NCI-H146 (cell line): ENCODE data around the gene VEPH1.
"Not testable (repeated sequence)": the region's sequence is repeated elsewhere in the genome, so short reads cannot be mapped to it uniquely, and the experiment has no call there.

Experiments
- DNase-seq: peaks from one replicate; lab custom pipeline; 2025; lab: John Stamatoyannopoulos, UW

Gene VEPH1

DNA sequence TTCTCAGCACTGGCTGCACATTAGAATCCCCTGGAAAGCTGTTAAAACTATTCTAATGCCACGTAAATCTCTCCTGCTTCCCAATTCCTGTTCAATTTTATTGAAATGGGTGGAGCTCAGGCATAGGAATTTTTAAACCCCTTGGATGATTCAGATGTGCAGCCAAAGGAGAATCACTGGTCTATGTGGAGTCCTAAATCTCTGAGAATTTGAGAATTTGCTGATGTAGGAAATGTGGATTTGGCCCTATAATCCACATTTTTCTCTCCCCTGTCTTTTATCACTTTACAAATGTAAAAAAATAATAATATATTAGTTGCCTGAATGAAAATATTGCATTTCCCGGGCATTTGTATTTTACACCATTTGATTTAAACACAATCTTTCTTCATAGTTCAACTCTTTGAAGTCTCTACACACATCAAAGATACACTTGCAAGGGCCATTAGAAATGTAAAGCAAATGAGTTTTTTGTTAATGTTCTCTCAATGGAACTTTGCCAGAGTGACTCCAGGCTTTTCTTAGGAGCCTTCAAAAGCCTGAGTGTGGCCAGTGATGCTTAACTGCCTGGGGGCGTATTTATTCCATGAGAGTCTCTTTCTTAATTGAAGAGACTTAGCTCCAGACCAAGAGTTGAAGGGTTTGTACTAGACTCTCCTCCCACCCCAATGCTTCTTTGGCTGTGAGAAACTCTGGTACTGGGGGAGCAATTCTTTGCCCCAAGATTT lies 115.3 kb downstream of the VEPH1 start:
- no peak for DNase-seq

- DNase-seq, result no peak
Measured at GRCh38 chr3:157384491-157384890, 118.7 kb downstream of the VEPH1 start.

DNA sequence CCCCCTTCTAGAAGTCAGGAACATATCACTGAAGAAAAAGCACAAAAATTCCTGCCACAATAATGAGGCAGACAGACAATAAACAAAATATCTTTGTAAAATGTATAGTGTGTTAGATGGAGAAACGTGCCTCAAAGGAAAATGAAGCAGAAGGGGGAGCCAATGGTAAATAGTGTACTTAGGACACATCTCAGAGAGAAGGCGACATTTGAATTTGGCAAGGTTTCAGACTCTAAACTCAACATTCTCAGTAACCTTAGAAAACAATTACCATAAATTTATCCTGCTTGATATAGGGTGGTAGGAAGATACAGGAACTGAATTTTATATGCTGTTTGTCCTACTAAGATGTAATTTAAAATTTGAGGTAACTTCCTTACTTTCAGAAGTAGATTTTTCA lies 119.2 kb downstream of the VEPH1 start:
- no peak for DNase-seq

DNA sequence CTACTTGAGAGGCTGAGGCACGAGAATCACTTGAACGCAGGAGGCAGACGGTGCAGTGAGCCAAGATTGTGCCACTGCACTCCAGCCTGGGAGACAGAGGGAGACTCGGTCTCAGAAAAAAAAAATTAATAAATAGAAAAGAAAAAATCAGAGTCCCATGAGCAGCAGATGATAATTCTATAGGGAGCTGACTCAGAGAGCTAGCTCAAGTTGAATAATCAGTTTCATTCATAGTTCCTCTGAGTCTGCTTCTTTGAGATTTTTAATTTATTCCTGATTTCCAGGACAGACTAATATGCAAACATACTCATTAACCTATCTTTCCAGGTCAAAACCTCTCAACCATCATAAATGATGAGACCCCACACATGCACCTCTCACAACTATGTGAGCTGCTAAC lies 121.6 kb downstream of the VEPH1 start:
- no peak for DNase-seq

- DNase-seq, result no peak
Measured at GRCh38 chr3:157379525-157380140, 123.6 kb downstream of the VEPH1 start.

DNA sequence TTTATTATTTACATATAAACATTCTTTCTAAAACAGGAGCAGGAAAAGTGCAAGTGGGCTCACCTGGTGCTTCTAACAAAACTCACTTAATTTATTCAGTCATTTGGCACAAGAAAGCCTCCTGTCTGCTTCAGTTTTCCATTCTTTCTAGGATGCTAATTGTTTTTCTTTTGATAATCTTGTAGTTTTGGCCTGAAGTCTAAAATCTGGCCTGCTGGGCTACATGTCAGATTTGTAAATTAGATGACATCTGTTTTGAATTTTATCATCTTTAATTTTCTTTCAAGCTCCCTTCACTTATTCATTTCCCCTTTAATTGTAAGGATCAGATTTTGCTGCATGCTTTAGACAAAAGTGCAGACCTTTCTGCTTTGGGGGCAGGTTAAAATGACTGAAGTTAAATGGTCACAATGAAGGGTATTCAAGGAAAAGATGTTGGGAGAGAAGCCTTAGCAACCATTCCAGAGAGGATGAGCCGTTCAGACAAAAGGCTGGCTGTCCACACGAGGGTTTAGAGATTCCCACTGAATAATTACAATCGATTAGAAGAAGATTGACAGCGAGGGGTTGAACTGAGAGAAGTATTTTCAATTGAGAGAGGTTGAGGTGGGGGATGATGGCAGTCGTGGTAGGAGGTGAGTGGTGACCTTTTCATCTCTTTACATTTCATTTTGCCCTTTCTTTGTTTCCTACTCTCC lies 126.5 kb downstream of the VEPH1 start:
- DNase-seq, result no peak

DNA sequence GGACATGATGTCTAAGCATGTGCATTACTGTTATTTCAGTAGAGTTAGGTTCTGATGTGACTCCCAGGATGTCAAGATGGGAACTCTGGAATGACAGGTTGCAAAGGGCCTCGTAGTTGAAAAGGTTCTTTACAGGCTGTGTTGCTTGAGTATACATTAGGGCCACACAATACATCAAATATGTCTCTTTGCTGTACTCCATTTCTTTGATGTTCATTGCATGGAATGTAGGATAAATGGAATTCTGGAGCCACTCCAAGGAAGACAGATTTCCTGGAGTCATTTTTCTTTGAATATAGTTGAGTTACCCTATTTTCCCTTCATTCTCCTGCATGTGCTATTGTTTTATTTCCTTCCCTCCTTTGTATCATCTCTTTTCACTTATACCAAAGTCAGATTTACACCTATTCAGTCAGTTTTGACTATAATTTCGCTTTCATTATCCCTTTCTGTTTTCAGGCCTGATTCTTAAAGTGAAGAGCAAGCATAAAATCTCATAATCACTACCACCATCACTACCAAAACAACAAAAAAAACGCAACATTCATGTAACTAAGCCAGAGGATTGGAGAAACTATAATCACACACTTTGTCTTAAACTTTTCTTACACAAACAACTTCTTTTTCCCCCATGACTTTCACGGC lies 127.8 kb downstream of the VEPH1 start:
- DNase-seq, result no peak

DNA sequence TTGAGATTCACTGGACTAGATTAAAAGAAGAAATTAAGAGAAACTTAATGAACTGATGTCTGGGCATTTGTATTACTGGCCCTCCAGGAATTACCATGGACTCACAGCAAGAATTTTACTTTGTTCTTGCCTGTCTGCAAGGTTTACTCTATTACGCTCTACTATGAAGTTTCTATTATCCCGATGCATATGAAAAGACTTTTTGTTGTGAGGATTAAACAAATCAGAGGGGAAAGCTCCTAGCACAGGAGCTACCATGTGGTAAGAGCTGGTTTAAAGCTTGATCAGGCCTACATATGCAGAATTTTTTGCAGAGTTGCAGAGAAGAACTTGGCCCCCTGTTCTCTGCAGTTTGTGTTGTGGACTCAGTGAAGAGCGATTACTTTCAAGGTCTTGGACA lies 128.3 kb downstream of the VEPH1 start:
- DNase-seq, result no peak

DNA sequence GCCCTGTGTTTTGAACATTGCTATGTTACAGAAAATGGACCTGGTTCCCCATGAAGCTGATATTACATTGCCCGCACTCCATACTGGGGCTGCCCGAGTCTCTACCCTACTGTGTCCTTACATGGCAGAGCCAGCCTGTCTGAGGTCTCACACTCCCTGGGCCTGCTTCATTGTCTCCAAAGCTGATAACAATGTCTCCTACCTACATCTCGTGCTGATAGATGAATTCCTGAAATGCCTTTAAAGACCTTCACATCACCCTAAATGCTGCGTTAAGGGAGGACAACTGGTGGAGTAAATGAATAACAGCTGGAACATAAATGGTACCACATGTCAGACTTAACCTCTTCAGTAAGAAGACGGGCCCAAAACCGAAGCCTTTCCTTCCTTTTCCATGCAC lies 129.4 kb downstream of the VEPH1 start:
- no peak for DNase-seq

DNA sequence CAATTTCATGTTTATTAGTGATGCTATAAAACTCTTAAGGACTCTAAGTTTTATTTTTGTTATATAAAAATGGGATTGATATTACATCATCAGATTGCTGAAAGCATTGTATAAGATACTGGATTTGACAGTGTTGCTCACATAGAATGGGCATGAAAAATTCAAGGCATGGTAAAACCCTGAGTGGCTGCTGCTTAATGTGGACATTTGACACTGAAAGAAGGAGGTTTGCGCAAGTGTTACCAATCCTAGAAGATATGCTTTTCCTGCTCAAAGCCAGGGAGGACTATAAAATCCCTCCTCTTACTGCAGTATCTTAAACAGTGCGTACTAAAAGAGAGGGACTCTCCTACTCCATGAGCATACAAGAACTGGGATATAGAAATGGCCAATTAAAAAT lies 132.3 kb downstream of the VEPH1 start:
- no peak for DNase-seq

GRCh38 chr3:157369727-157370421 lies 133.3 kb downstream of the VEPH1 start:
- DNase-seq, result no peak

- no peak for DNase-seq
Measured at GRCh38 chr3:157368171-157368570, 135.0 kb downstream of the VEPH1 start.

GRCh38 chr3:157363393-157363792 lies 139.8 kb downstream of the VEPH1 start:
- no peak for DNase-seq

DNA sequence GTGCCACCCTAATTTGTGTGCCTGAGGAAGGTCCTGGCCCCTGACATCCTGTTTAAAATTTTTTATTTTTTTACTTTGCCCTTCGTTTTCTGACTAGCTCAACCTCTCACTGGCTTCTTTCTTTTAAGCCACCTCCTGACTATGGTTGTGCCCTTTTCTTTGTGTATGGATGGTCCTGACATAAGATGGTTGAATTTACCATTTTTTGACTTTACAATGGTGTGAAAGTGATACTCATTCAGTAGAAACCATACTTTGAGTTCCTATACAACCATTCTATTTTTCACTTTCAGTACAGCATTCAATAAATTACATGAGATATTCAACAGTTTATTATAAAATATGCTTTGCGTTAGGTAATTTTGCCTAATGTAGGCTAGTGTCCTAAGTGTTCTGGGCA lies 140.9 kb downstream of the VEPH1 start:
- DNase-seq, result no peak

DNA sequence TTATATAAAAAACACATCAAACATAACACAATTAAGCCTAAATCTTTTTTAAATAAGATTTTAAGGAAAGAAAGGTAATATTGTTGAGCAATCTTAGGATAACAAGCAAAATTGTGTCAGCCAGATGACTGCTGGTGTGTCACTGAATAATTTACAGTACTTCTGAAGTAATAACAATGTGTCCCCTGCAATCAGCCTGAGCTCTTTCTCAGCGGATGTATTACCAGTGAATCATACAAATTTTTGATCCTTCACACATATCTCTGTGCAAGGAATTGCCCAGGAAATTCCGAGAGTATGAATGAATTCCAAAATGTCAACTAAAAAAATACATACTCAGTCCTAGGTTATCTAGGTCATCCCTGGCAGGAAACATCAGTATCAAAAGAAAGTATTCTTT lies 143.2 kb downstream of the VEPH1 start:
- DNase-seq, result no peak

GRCh38 chr3:157356541-157356940 lies 146.7 kb downstream of the VEPH1 start:
- DNase-seq, result no peak

DNA sequence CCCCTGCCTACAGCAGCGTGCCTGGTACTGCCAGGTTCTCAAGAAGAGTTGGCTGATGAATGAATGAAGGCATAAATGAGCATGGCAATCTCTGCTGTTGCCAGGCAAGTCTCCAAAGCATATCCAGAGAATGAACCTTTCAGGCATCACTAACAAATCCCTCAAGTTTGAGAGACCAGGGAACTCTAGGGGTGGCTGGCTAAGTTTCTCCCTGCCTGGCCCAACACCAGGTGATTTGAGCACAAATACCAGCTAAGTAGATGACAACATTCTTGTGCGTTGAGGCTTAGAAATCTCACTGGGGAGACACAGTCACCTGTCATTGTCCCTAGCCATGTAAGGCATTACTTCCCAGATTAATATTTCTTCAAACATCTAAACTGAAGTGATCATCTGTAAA lies 147.9 kb downstream of the VEPH1 start:
- no peak for DNase-seq

DNA sequence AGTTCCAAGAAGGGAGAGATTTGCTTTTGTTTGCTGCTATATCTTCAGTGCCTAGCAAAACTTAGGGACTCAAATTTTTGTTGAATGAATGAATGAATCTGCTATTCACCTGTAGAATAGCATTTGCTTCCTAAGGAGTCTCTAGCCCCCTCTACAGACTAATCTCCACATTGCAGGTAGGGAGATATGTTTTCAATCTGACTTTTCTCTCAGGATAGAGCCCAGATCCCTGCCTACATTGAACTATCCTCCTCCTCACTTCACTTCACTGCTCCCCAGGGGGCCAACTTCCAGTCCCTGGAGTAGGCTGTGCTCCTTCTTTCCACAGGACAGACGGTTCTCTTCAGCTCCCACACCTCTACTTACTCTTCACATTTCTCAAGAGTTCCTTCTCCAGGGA lies 148.5 kb downstream of the VEPH1 start:
- no peak for DNase-seq

GRCh38 chr3:157354254-157354653 lies 149.0 kb downstream of the VEPH1 start:
- DNase-seq, result no peak

GRCh38 chr3:157353652-157354051 lies 149.6 kb downstream of the VEPH1 start:
- DNase-seq, result no peak

DNA sequence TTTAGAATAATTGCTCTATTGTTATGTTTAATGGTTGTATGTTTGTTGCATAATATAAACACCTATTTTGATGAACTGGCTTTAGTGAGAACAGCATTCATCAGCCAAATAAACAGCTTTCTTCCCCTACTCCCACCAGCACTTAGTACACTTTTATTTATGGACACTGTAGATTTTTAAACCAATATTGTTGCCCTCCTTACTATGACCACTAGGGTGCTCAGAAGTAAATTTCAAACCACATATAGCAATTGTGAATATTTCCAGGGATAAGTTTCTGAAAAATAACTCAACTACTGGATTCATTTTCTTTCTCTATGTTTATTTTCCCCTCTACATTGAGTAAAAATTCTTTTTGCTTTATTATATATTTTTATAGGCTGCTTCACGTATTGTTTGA lies 151.2 kb downstream of the VEPH1 start:
- no peak for DNase-seq

- not testable (repeated sequence) for DNase-seq
Measured at GRCh38 chr3:157350651-157351050, 152.6 kb downstream of the VEPH1 start.
